Neural progenitor cell (in vitro differentiated cells): Measurements from ENCODE around the gene P2RX3. TPM values are rescaled to one million over a fixed set of nuclear protein-coding genes. Genes with fewer than 3 reads are reported as not detected.

Experiments
- DNase-seq: peaks from one replicate; pipeline ENCODE4 v3.0.0-alpha.2; 2016; ENCODE audit warnings: low spot score
- H2AFZ ChIP-seq: fragments of 200-600 bp; sonication (generic); replicated peaks from 2 replicates; pipeline ENCODE4 v1.6.1; 2016; ENCODE audit warnings: antibody characterized with exemption
- H3F3A ChIP-seq: fragments of 200-600 bp; sonication (generic); 2 replicates; pipeline ENCODE4 v1.6.1; 2016; ENCODE audit warnings: antibody characterized with exemption, low read depth
- H3K27ac ChIP-seq: fragments of 200-600 bp; sonication (generic); 2 replicates; pipeline ENCODE4 v1.5.1; 2016; ENCODE audit warnings: mild to moderate bottlenecking
- H3K27me3 ChIP-seq: fragments of 200-600 bp; sonication (generic); 2 replicates; pipeline ENCODE4 v1.6.1; 2016; ENCODE audit warnings: mild to moderate bottlenecking, moderate library complexity
- H3K36me3 ChIP-seq: fragments of 200-600 bp; sonication (generic); 2 replicates; pipeline ENCODE4 v1.5.1; 2016
- H3K4me1 ChIP-seq: fragments of 200-600 bp; sonication (generic); 2 replicates; pipeline ENCODE4 v1.6.1; 2016; ENCODE audit warnings: mixed run types
- H3K4me2 ChIP-seq: fragments of 200-600 bp; sonication (generic); 2 replicates; pipeline ENCODE4 v1.6.1; 2016
- H3K4me3 ChIP-seq: fragments of 200-600 bp; sonication (generic); 2 replicates; pipeline ENCODE4 v1.5.1; 2016
- H3K79me2 ChIP-seq: fragments of 200-600 bp; sonication (generic); 2 replicates; pipeline ENCODE4 v1.6.1; 2016; ENCODE audit warnings: low read depth
- H3K9ac ChIP-seq: fragments of 200-600 bp; sonication (generic); 2 replicates; pipeline ENCODE4 v1.6.1; 2016
- H3K9me3 ChIP-seq: fragments of 200-600 bp; sonication (generic); 2 replicates; pipeline ENCODE4 v1.5.1; 2016; ENCODE audit warnings: low read depth
- H4K20me1 ChIP-seq: fragments of 200-600 bp; sonication (generic); 2 replicates; pipeline ENCODE4 v1.6.1; 2016; ENCODE audit warnings: low read depth
- H3K27ac Mint-ChIP-seq: 3 replicates; pipeline ENCODE4 v1.8.0; 2021; ENCODE audit warnings: mixed read lengths
- H3K27me3 Mint-ChIP-seq: 2 replicates; pipeline ENCODE4 v1.8.0; 2022; ENCODE audit warnings: low read depth, mild to moderate bottlenecking, inconsistent platforms, moderate library complexity, mixed read lengths; ENCODE audit not compliant: insufficient read depth
- H3K36me3 Mint-ChIP-seq: 3 replicates; pipeline ENCODE4 v1.8.0; 2021; ENCODE audit warnings: mixed read lengths
- H3K4me1 Mint-ChIP-seq: 3 replicates; pipeline ENCODE4 v1.8.0; 2021; ENCODE audit warnings: mixed read lengths
- H3K4me3 Mint-ChIP-seq: 3 replicates; pipeline ENCODE4 v1.8.0; 2021; ENCODE audit warnings: mild to moderate bottlenecking, moderate library complexity, mixed read lengths
- H3K9me3 Mint-ChIP-seq: 3 replicates; pipeline ENCODE4 v1.8.0; 2020; ENCODE audit warnings: mixed read lengths
- EZH2 ChIP-seq: fragments of 200-600 bp; sonication (generic); IDR thresholded peaks from 2 replicates; pipeline ENCODE4 v1.6.1; 2017; ENCODE audit warnings: antibody characterized with exemption, mild to moderate bottlenecking, moderate library complexity
- EZH2phosphoT487 ChIP-seq: fragments of 200-600 bp; sonication (generic); IDR thresholded peaks from 2 replicates; pipeline ENCODE4 v1.6.1; 2017; ENCODE audit warnings: antibody characterized with exemption
- total RNA-seq: library from RNA; depleted of rRNA; stranded (reverse); fragments of >200 nt; gene quantifications from 2 replicates; pipeline ENCODE4 v1.2.3, GENCODE V29; 2015; ENCODE audit warnings: low replicate concordance
- TF ChIP-seq, protein P1 (sequence below): fragments of 200-600 bp; sonication (generic); IDR thresholded peaks from 2 replicates; pipeline ENCODE4 v1.5.1; 2017; ENCODE audit warnings: antibody characterized with exemption, mild to moderate bottlenecking

Gene P2RX3
- total RNA-seq, 1 donor from 2014 or later, result 2.4 TPM

DNA sequence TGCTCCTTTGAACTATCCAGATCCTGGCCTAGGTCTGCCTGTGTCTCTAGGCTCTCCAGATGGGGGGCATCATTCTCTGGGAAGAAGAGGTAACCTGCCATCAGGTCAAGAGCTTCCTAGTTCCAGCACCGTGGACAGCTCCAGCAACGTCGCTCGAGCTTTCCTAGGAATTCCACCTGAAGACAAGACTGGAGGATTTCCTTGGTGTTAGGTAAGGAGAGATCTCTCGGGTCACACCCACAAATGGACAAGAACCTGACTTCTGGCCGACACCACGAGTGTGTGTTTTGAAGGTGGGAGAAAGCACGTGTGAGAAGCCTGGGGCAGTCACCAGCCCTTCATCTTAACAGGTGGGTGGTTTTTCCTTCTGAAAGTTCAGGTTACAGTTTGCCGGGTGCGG, 41.6 kb downstream of the P2RX3 start:
- peak; percentile 81 for DNase-seq

DNA sequence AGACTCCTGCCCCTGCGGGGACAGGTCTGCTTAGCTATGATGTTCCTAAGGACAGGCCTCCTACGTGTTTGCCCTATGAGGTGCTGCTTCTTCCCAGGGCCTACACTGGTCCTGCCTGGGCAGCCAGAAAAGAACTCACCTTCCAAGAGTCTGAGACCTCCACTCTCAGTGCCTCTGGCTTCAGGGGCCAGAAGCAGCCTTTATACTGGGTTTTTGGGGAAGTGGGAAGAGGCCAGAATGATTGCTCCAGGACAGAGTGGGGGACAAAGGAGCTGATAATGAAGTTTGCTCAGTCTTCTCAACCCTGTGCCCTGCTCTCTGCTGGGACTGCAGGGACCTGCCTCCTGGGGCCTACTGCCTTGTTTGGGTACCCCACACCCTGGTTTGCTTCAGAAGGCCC, 42.8 kb downstream of the P2RX3 start, which contains the start of gene PRG3:
PRG3 (minus strand) TSS at position 176 of the 400 bp plus-strand sequence. CDS start 442 bp downstream, outside the sequence.
- TF ChIP-seq, protein P1, sequence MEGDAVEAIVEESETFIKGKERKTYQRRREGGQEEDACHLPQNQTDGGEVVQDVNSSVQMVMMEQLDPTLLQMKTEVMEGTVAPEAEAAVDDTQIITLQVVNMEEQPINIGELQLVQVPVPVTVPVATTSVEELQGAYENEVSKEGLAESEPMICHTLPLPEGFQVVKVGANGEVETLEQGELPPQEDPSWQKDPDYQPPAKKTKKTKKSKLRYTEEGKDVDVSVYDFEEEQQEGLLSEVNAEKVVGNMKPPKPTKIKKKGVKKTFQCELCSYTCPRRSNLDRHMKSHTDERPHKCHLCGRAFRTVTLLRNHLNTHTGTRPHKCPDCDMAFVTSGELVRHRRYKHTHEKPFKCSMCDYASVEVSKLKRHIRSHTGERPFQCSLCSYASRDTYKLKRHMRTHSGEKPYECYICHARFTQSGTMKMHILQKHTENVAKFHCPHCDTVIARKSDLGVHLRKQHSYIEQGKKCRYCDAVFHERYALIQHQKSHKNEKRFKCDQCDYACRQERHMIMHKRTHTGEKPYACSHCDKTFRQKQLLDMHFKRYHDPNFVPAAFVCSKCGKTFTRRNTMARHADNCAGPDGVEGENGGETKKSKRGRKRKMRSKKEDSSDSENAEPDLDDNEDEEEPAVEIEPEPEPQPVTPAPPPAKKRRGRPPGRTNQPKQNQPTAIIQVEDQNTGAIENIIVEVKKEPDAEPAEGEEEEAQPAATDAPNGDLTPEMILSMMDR, result no peak
- TF ChIP-seq EZH2 (no peak), EZH2phosphoT487 (no peak)
- Mint-ChIP-seq H3K36me3 (no peaks in the 10 kb centered on the region), H3K9me3 (no peaks in the 10 kb centered on the region), H3K4me3 (no peak within 1 kb of the TSS), H3K4me1 (no peaks in the 10 kb centered on the region), H3K27ac (no peak within 1 kb of the TSS), H3K27me3 (peaks cover 24% of the 10 kb centered on the region)
- H3K79me2 ChIP-seq, result no peaks in the 10 kb centered on the region
- H3K36me3 ChIP-seq, result no peaks in the 10 kb centered on the region
- H3K4me3 ChIP-seq, result no peak within 1 kb of the TSS
- no peak within 1 kb of the TSS for H3K27ac ChIP-seq
- DNase-seq, result no peak
- no peaks in the 10 kb centered on the region for H3K4me1 ChIP-seq
- H3K4me2 ChIP-seq, result no peak within 1 kb of the TSS
- peaks cover 14% of the 10 kb centered on the region for H3K27me3 ChIP-seq
- H2AFZ ChIP-seq, result no peak within 1 kb of the TSS
- no peaks in the 10 kb centered on the region for H4K20me1 ChIP-seq
- no peaks in the 10 kb centered on the region for H3K9me3 ChIP-seq
- H3K9ac ChIP-seq, result no peak within 1 kb of the TSS
- H3F3A ChIP-seq, result no peaks in the 10 kb centered on the region

More for the DNA sequence above, 41.6 kb downstream of the P2RX3 start:
- no peaks in the 10 kb centered on the region for H3K36me3 ChIP-seq
- H3K4me1 ChIP-seq, result no peaks in the 10 kb centered on the region
- Mint-ChIP-seq H3K4me1 (no peaks in the 10 kb centered on the region), H3K27ac (no peak overlapping the region), H3K27me3 (peaks cover 24% of the 10 kb centered on the region), H3K36me3 (no peaks in the 10 kb centered on the region), H3K9me3 (no peaks in the 10 kb centered on the region), H3K4me3 (no peak overlapping the region)
- H3K4me2 ChIP-seq, result no peak overlapping the region
- H3K27ac ChIP-seq, result no peak overlapping the region
- H3F3A ChIP-seq, result no peaks in the 10 kb centered on the region
- TF ChIP-seq EZH2phosphoT487 (no peak), EZH2 (no peak)
- TF ChIP-seq, protein P1, result no peak
- peaks cover 14% of the 10 kb centered on the region for H3K27me3 ChIP-seq
- H3K9ac ChIP-seq, result no peak overlapping the region
- H4K20me1 ChIP-seq, result no peaks in the 10 kb centered on the region
- no peak overlapping the region for H3K4me3 ChIP-seq
- H3K79me2 ChIP-seq, result no peaks in the 10 kb centered on the region
- H3K9me3 ChIP-seq, result no peaks in the 10 kb centered on the region
- no peak overlapping the region for H2AFZ ChIP-seq

DNA sequence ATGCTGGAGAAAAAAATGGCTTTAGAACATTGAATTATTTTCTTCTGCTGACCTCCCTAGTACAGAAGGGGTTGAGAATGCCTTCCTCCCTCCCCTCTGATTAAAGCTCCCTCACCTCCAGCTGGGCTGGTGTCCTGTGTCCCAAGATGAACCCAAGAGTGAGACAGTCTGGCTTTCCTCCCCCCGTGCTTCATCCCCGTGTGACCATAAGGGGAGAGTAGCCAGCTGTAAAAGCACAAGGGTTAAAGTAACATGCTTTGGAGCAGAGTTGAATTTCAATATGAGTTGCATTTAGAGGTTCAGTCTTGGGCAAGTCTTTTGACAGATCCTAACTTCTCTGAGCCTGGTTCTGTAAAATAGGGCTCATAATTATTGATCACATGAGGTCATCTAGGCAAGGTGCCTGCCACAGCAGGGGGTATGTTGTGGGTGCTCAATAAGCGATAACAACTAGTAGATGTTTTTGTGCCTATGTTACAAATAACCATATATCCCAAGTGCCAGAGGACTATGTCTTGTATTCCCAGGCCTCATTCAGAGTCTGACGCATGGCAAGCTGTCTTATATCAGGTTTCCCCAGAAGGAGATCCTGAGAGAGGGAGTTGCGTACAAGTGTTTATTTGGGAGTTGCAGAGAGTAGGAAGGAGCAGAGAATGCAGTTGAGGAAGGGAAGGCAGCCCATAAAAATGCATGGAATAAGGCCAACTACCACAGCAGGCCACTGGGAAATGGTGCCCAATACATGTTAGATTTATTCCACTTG, 48.2 kb downstream of the P2RX3 start:
- H3K27ac ChIP-seq, result no peak overlapping the region
- H3K27me3 ChIP-seq, result peaks cover 22% of the 10 kb centered on the region
- no peak overlapping the region for H3K27ac Mint-ChIP-seq
- H3F3A ChIP-seq, result no peaks in the 10 kb centered on the region
- H3K4me3 Mint-ChIP-seq, result no peak overlapping the region
- H3K9me3 ChIP-seq, result no peaks in the 10 kb centered on the region
- H3K79me2 ChIP-seq, result no peaks in the 10 kb centered on the region
- H3K36me3 Mint-ChIP-seq, result no peaks in the 10 kb centered on the region
- no peaks in the 10 kb centered on the region for H4K20me1 ChIP-seq
- no peak for DNase-seq
- H2AFZ ChIP-seq, result no peak overlapping the region
- H3K9me3 Mint-ChIP-seq, result no peaks in the 10 kb centered on the region
- H3K4me1 Mint-ChIP-seq, result peaks cover 2% of the 10 kb centered on the region
- H3K36me3 ChIP-seq, result no peaks in the 10 kb centered on the region
- peaks cover 7% of the 10 kb centered on the region for H3K27me3 Mint-ChIP-seq
- no peak overlapping the region for H3K4me2 ChIP-seq
- TF ChIP-seq, protein P1, result no peak
- TF ChIP-seq EZH2phosphoT487 (no peak), EZH2 (no peak)
- H3K4me1 ChIP-seq, result no peaks in the 10 kb centered on the region
- no peak overlapping the region for H3K9ac ChIP-seq
- H3K4me3 ChIP-seq, result no peak overlapping the region
